HG02642 (cell line): Measurements from ENCODE around the gene RAB28.

Experiments
- ATAC-seq: cut with Tn5 transposase; IDR thresholded peaks from one replicate; pipeline ENCODE4 v1.9.1; 2021; ENCODE audit warnings: mild to moderate bottlenecking; ENCODE audit not compliant: unreplicated experiment, poor library complexity

Gene RAB28

GRCh38 chr4:13514722-13515121, 30.6 kb upstream of the RAB28 start:
- ATAC-seq: no peak

- no peak for ATAC-seq
Measured at GRCh38 chr4:13511101-13511500, 27.0 kb upstream of the RAB28 start.

- ATAC-seq: no peak
Measured at GRCh38 chr4:13509442-13509841, 25.3 kb upstream of the RAB28 start.

- ATAC-seq: no peak
Measured at GRCh38 chr4:13504374-13504773, 20.2 kb upstream of the RAB28 start.

- ATAC-seq: no peak
Measured at GRCh38 chr4:13498469-13498868, 14.3 kb upstream of the RAB28 start.

GRCh38 chr4:13496605-13497004, 12.5 kb upstream of the RAB28 start:
- ATAC-seq: no peak

DNA sequence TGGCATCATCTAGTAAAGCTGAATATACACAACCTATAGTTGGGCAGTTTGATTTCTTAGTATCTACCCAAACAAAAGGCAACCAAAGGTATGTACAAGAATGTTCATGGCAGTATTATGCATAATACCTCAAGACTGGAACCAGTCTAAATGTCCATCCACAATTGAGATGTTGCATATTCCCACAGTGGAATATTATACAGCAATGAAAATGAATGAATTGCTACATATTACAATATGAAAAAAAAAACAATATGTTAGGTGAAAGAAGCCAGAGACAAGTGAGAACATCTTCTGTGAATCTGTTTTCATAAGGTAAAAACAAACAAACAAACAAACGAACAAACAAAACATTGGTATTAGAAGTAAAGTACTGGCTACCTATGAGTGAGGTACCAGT, 11.6 kb upstream of the RAB28 start:
- no peak for ATAC-seq

- ATAC-seq: no peak
Measured at GRCh38 chr4:13493793-13494192, 9.7 kb upstream of the RAB28 start.

- no peak for ATAC-seq
Measured at GRCh38 chr4:13492747-13493146, 8.6 kb upstream of the RAB28 start.

DNA sequence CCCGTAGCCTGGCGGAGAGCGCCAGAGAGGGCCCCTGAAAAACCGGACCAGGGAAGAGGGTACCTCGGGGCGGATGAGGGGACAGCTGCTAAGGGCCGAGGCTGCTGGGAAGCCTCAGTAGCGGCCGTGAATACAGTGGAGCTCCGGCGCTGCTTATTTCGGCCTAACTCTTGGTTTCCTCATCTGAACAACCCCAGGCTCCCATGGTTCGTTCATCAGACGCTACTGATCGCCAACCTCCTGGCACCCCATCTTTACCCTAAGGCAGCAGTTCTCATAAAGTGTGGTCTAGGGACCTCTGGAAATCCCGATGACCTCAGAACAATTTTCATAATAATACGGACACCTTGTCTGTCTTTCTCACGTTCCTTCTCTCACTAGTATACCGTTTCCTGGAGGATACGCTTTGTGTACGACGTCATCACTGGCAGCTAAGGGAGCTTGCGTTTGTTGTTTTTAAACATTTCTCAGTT, 645 bp upstream of the RAB28 start:
- ATAC-seq: peak; percentile 40

GRCh38 chr4:13483768-13484121, 395 bp downstream of the RAB28 start:
- peak; percentile 30 for ATAC-seq

DNA sequence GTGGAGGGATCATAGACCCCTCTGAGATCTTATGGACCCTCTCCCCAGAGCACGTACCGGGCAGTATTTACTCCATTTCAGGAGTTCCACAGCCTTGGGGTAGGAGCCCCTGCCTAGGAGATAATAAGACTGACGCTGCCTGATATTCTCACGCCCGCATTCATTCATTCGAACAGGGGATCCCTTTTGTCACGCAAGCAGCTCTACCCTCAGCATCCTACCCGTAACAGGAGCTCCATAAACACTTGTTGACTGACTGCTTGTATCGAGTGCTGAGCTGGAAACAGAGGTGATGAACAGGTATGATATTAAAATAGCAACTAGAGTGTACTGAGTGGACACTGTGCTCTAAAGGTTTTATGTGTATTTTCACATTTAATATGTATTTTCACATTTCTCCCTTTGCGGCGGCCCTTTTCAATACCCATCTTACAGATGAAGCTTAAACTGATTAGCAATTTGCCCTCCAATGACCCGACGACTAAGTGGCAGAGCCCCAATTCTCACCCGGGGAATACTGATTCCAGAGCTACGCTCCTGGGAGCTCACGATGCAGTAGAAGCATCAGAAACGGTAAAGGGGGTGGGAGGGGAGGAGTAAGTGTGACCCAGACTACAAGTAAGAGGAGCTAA, 888 bp downstream of the RAB28 start:
- ATAC-seq: peak; percentile 7

GRCh38 chr4:13481569-13481968, 2.6 kb downstream of the RAB28 start:
- no peak for ATAC-seq

DNA sequence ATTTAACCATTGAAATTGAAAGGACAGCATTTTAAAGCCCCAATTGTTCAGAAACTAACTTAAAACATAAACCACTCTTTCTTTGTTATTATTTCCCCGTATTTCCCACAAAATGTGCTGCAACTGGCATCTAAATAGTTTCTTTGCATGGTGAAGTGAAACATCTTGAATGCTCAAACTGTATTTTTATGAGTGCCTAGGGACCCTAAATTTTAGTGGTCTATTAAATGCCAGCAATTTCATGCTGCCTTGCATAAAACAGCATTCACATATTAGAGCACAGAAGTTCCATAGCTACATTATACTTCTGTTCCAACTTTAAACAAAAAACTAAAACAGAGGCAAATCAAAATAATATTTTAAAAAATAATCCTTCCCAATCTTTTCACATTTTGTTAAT, 5.4 kb downstream of the RAB28 start:
- ATAC-seq: no peak

DNA sequence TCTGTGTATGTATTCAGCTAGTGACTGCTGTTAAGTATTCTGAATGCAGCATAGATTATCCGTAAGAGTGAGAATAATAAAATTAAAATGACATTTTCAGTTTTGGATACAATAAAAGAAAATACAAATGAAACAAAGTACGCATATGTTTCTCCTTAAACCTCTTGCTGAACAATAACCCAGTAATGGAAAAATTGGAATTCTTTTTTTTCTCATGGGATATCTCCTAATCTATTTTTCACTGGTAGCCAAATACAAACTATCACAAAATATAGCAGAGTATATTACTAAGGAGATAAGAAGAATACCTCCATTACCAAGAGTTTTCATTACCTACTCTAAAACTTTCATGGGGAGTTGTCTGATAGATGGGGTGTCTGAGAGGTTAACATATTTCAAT, 6.0 kb downstream of the RAB28 start:
- ATAC-seq: no peak

DNA sequence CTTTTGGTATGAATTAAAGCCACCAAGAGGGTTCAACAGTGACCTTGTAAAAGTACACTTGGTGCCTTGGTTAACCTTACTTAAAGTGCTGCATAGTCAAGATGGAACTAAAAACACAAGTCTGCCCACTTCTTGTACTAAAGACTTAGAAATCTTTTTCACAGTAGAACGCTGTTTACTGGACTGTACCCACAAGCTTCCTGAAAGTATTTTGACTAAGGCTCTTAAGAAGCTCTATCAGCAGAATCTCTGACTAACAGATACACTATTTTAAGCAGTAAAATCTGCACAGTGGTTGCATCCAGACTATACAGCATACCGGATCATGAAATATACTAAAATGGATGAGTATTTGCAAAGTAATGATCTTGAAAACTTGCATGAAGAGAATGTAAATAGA, 7.2 kb downstream of the RAB28 start:
- ATAC-seq: peak; percentile 62

- ATAC-seq: no peak
Measured at GRCh38 chr4:13476152-13476551, 8.0 kb downstream of the RAB28 start.

- no peak for ATAC-seq
Measured at GRCh38 chr4:13471400-13471799, 12.7 kb downstream of the RAB28 start.

DNA sequence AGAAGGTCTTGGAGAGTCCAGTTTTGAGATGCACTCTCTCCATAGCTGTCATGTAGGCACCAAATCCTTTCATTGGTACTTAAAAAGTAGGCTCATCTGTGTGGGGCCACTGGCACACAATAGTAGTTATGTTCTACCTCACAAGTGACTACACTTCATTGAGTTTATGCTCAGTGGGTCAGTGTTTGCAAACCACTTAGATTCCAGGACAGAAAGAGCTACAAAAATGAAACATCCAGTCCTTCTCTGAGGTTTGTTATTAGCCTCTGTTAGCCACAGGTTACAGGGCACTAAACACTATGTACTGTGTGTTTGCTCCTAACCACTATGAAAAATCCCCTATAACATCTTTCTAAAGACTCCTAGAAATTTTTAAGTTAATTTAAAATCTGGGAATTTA, 13.8 kb downstream of the RAB28 start:
- peak; percentile 78 for ATAC-seq

DNA sequence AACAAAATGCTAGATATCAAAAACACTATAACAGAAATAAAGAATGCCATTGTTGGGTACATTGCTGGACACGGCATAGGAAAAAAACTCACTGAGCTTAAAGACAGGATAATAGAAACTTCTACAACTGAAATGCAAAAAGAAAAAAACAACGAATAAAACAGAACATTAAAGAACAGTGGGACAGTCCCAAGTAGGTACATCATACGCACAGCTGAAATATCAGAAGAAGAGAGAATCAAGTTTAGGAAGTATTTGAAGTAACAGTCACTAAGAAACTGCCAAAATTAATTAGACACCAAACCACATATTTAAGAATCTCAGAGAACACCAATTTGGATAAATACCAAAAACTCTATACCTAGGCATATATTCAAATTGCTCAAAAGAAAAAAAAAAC, 19.2 kb downstream of the RAB28 start:
- no peak for ATAC-seq

- no peak for ATAC-seq
Measured at GRCh38 chr4:13464543-13464942, 19.6 kb downstream of the RAB28 start.

- ATAC-seq: no peak
Measured at GRCh38 chr4:13461191-13461905, 22.8 kb downstream of the RAB28 start.
